ENCODE measurements around the gene ADAMTSL2.

DNA sequence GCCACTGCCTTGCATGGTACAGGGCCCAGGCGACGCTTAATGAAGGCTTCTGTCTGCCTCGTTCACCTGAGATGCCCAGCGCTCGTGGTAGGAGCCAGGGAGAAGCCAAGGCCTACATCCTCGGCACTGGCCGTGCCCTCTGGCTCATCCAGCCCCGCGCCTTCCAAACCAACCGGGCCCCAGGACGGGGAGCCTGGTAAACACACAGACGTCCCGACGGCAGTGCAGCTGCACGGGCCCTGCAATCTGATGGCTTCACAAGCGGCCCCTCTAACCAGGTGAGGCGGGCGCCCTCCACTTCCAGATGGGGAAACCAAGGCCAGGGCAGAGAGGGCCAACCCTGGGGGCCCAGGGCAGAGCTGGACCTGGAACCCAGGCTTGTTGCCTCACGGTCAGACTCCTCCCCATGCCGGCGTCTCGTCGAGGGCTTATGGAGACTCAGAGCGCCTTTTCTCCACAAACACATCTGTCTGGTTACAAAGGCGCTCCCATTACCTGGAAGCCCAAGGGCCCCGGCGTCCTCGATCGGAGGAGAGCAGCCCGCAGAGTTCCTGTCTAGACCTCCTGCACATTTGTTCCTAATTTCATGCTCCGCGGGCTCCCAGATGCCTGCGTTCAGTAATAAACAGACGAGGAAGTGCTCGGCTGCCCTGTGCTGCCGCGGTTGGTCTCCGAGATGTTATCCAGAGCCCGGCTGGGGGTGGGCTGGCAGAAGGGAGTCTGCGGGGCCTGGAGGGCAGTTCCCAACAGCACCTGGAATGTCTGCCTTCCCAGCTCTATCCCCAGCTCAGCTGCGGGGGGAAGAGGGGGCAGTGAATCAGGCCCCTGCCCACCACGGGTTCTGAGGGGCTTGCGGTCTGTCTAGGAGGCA is 51.2 kb downstream of the ADAMTSL2 start:
- no peak for TF ChIP-seq POLR2A (IDR thresholded peaks at IDR 0.05; ENCODE audit: insufficient read depth in 1 of 2, low read depth in 2 of 2, low read length in 2 of 2)
- TF ChIP-seq, protein P1, sequence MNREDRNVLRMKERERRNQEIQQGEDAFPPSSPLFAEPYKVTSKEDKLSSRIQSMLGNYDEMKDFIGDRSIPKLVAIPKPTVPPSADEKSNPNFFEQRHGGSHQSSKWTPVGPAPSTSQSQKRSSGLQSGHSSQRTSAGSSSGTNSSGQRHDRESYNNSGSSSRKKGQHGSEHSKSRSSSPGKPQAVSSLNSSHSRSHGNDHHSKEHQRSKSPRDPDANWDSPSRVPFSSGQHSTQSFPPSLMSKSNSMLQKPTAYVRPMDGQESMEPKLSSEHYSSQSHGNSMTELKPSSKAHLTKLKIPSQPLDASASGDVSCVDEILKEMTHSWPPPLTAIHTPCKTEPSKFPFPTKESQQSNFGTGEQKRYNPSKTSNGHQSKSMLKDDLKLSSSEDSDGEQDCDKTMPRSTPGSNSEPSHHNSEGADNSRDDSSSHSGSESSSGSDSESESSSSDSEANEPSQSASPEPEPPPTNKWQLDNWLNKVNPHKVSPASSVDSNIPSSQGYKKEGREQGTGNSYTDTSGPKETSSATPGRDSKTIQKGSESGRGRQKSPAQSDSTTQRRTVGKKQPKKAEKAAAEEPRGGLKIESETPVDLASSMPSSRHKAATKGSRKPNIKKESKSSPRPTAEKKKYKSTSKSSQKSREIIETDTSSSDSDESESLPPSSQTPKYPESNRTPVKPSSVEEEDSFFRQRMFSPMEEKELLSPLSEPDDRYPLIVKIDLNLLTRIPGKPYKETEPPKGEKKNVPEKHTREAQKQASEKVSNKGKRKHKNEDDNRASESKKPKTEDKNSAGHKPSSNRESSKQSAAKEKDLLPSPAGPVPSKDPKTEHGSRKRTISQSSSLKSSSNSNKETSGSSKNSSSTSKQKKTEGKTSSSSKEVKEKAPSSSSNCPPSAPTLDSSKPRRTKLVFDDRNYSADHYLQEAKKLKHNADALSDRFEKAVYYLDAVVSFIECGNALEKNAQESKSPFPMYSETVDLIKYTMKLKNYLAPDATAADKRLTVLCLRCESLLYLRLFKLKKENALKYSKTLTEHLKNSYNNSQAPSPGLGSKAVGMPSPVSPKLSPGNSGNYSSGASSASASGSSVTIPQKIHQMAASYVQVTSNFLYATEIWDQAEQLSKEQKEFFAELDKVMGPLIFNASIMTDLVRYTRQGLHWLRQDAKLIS (CRISPR knock-in tag; IDR thresholded peaks at IDR 0.05) = no peak
- no peak for TF ChIP-seq GTF2F1 (IDR thresholded peaks at IDR 0.05; ENCODE audit: low read length)
- TF ChIP-seq, protein P2, sequence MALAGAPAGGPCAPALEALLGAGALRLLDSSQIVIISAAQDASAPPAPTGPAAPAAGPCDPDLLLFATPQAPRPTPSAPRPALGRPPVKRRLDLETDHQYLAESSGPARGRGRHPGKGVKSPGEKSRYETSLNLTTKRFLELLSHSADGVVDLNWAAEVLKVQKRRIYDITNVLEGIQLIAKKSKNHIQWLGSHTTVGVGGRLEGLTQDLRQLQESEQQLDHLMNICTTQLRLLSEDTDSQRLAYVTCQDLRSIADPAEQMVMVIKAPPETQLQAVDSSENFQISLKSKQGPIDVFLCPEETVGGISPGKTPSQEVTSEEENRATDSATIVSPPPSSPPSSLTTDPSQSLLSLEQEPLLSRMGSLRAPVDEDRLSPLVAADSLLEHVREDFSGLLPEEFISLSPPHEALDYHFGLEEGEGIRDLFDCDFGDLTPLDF (CRISPR knock-in tag; IDR thresholded peaks at IDR 0.05) = no peak
- TF ChIP-seq ATF1 (CRISPR knock-in tag; IDR thresholded peaks at IDR 0.05) = no peak
- TF ChIP-seq NONO (IDR thresholded peaks at IDR 0.05) = no peak
- TF ChIP-seq NONO (CRISPR knock-in tag; conservative IDR thresholded peaks at IDR 0.05) = no peak
- no peak for TF ChIP-seq ZNF468 (CRISPR knock-in tag; IDR thresholded peaks at IDR 0.05)
- no peak for TF ChIP-seq EP300 (IDR thresholded peaks at IDR 0.05; ENCODE audit: low read depth in 2 of 2, low read length in 2 of 2)
- TF ChIP-seq EP300 (CRISPR knock-in tag; IDR thresholded peaks at IDR 0.05; ENCODE audit: borderline replicate concordance) = no peak
- TF ChIP-seq, protein P3, sequence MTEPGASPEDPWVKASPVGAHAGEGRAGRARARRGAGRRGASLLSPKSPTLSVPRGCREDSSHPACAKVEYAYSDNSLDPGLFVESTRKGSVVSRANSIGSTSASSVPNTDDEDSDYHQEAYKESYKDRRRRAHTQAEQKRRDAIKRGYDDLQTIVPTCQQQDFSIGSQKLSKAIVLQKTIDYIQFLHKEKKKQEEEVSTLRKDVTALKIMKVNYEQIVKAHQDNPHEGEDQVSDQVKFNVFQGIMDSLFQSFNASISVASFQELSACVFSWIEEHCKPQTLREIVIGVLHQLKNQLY (CRISPR knock-in tag; IDR thresholded peaks at IDR 0.05) = no peak
